WTC11 (cell line): ENCODE measurements around the gene TIGIT. TPM values are rescaled to one million over a fixed set of nuclear protein-coding genes. Genes with fewer than 3 reads are reported as not detected.

Source experiments
- total RNA-seq: library from RNA; stranded (reverse); gene quantifications from 3 replicates; pipeline ENCODE4 v1.2.3, GENCODE V29; 2021

Gene TIGIT
- total RNA-seq, 1 experiment from 2014 or later = 0.04 TPM

Other genes starting within 250 kb of the TIGIT start
- gene CCDC191, start 237.5 kb upstream of the TIGIT start, total RNA-seq = 1.6 to 1.7 TPM (median 1.7 TPM) in 3 replicates
- gene QTRT2, start 237.3 kb upstream of the TIGIT start, total RNA-seq = 35.5 to 40.0 TPM (median 38.3 TPM) in 3 replicates
- gene DRD3, start 115.0 kb upstream of the TIGIT start, total RNA-seq = 0.11 to 0.27 TPM (median 0.17 TPM) in 3 replicates
- not detected in 3 replicates for gene ZNF80, start 56.5 kb upstream of the TIGIT start, total RNA-seq